Sigmoid colon (tissue), 7 donors: ENCODE data around the gene ASB3. TPM values are rescaled to one million over a fixed set of nuclear protein-coding genes. Genes with fewer than 3 reads are reported as not detected.

Experiments used
- DNase-seq: peaks from one replicate; pipeline ENCODE4 v3.0.0-alpha.2; 2019
- H3K27ac ChIP-seq, 4 donors: fragments of 200-600 bp; sonication (generic); one replicate each; pipeline ENCODE4 v1.5.1; 2016 to 2019; ENCODE audit warnings: mild to moderate bottlenecking in 1 of 4
- H3K27me3 ChIP-seq, 3 donors: fragments of 200-600 bp; sonication (generic); one replicate each; pipeline ENCODE4 v1.5.1; 2019; ENCODE audit warnings: mild to moderate bottlenecking in 1 of 3
- H3K36me3 ChIP-seq, 4 donors: fragments of 200-600 bp; sonication (generic); one replicate each; pipeline ENCODE4 v1.5.1; 2016 to 2019
- H3K4me1 ChIP-seq, 4 donors: fragments of 200-600 bp; sonication (generic); one replicate each; pipeline ENCODE4 v1.5.1; 2017 to 2019
- H3K4me3 ChIP-seq, 4 donors: fragments of 200-600 bp; sonication (generic); one replicate each; pipeline ENCODE4 v1.5.1; 2017 to 2019; ENCODE audit warnings: mild to moderate bottlenecking in 2 of 4, moderate library complexity in 1 of 4
- H3K9me3 ChIP-seq, 4 donors: fragments of 200-600 bp in 3 of 4; sonication (generic) in 3 of 4; one replicate each; pipeline versions ENCODE4 v1.5.1 to v1.6.1; 2013 to 2019
- CTCF ChIP-seq, 4 experiments: fragments of 450-650 bp in 3 of 4; fragments of 200-600 bp in 1 of 4; IDR thresholded peaks; one replicate each; pipeline ENCODE4 v1.5.1; 2016 to 2019; ENCODE audit warnings: antibody characterized with exemption in 4 of 4, mild to moderate bottlenecking in 3 of 4, moderate library complexity in 2 of 4
- EP300 ChIP-seq, 4 donors: sonication (generic); formaldehyde crosslinking; IDR thresholded peaks; one replicate each; pipeline ENCODE4 v1.6.1; 2017; ENCODE audit warnings: antibody characterized with exemption in 4 of 4
- POLR2A ChIP-seq, 2 donors: fragments of 450-650 bp; IDR thresholded peaks; one replicate each; pipeline ENCODE4 v1.6.1; 2016; ENCODE audit warnings: antibody characterized with exemption in 2 of 2, mild to moderate bottlenecking in 2 of 2, moderate library complexity in 2 of 2
- POLR2AphosphoS5 ChIP-seq, 4 donors: sonication (generic); formaldehyde crosslinking; IDR thresholded peaks; one replicate each; pipeline ENCODE4 v1.6.1; 2017; ENCODE audit warnings: antibody characterized with exemption in 4 of 4
- WGBS, 2 donors: extraction: QIAGEN DNeasy Blood & Tissue Kit; methylation state at CpG; one replicate each; pipeline ENCODE4 v1.1.7; 2013; 5-methylcytosine and 5-hydroxymethylcytosine counted together
- intact Hi-C: fragments of 100-400 bp; cut with DNase I; formaldehyde crosslinking; loops from one replicate; pipeline ENCODE4 v1.15.1; 2023
- polyA plus RNA-seq, 3 donors: library from polyadenylated mRNA; stranded (reverse); fragments of 200-250 nt; gene quantifications; one replicate each; pipeline ENCODE4 v1.2.3, GENCODE V29; 2013
- total RNA-seq, 4 donors: library from RNA; depleted of rRNA; stranded (reverse); fragments of >200 nt; gene quantifications; one replicate each; pipeline ENCODE4 v1.1.0, GENCODE V29; 2016
- donor health status: healthy with polysubstance abuse.
- donor health status: Bipolar disorder and iron deficiency.
- donor health status: healthy.

ASB3 gene
- total and polyA plus RNA-seq, 7 donors, result 2.8 to 25.7 (median 14.4) TPM

- no peak for TF ChIP-seq EP300 (IDR thresholded peaks at IDR 0.05)
- no peak for TF ChIP-seq POLR2A (IDR thresholded peaks at IDR 0.05)
- no peak for TF ChIP-seq POLR2AphosphoS5 (IDR thresholded peaks at IDR 0.05)
- no peak for TF ChIP-seq CTCF (IDR thresholded peaks at IDR 0.05)
- no peaks in the 10 kb centered on the region for H3K27me3 ChIP-seq
- H3K36me3 ChIP-seq, result peaks cover 0 to 98% (median 41%) of the 10 kb centered on the region in 4 donors
- no peak overlapping the region for H3K4me3 ChIP-seq
- no peaks in the 10 kb centered on the region for H3K9me3 ChIP-seq
- no peak for DNase-seq
- no peak overlapping the region for H3K27ac ChIP-seq
- 97% methylated on average over 3 of the region's 3 CpGs for WGBS, 2 donors
- H3K4me1 ChIP-seq, result no peaks in the 10 kb centered on the region
- intact Hi-C loops, result no loop called here
Observed at GRCh38 chr2:53811601-53812000, 24.8 kb upstream of the ASB3 start.

- Histone ChIP-seq H3K36me3 (peaks cover 0 to 93% (median 25%) of the 10 kb centered on the region in 4 donors), H3K4me3 (no peak overlapping the region), H3K9me3 (no peaks in the 10 kb centered on the region), H3K27me3 (no peaks in the 10 kb centered on the region), H3K27ac (no peak overlapping the region), H3K4me1 (no peaks in the 10 kb centered on the region)
- no peak for DNase-seq
- intact Hi-C loops, result no loop called here
- 83 to 85% methylated on average over 7 of the region's 7 CpGs for WGBS, 2 donors
- TF ChIP-seq POLR2AphosphoS5 (IDR thresholded peaks at IDR 0.05), result no peak
- TF ChIP-seq CTCF (IDR thresholded peaks at IDR 0.05), result no peak
- TF ChIP-seq EP300 (IDR thresholded peaks at IDR 0.05), result no peak
- TF ChIP-seq POLR2A (IDR thresholded peaks at IDR 0.05), result no peak
Observed at GRCh38 chr2:53802617-53803151, 15.9 kb upstream of the ASB3 start.

- intact Hi-C loops, result no loop called here
- Histone ChIP-seq H3K4me1 (no peaks in the 10 kb centered on the region), H3K27ac (no peak overlapping the region), H3K9me3 (no peaks in the 10 kb centered on the region), H3K27me3 (no peaks in the 10 kb centered on the region), H3K36me3 (peaks cover 0 to 94% (median 23%) of the 10 kb centered on the region in 4 donors), H3K4me3 (no peak overlapping the region)
- no peak for DNase-seq
- TF ChIP-seq EP300 (IDR thresholded peaks at IDR 0.05) (no peak), POLR2A (IDR thresholded peaks at IDR 0.05) (no peak), CTCF (IDR thresholded peaks at IDR 0.05) (no peak), POLR2AphosphoS5 (IDR thresholded peaks at IDR 0.05) (no peak)
Observed at GRCh38 chr2:53801547-53801946, 14.8 kb upstream of the ASB3 start.

- no peak for DNase-seq
- WGBS, 2 donors, result 76 to 84% methylated on average over 3 of the region's 3 CpGs
- intact Hi-C loops, result no loop called here
Observed at GRCh38 chr2:53793821-53794220, 7.1 kb upstream of the ASB3 start.

GRCh38 chr2:53793261-53793660 is 6.5 kb upstream of the ASB3 start:
- 87 to 90% methylated on average over 3 of the region's 3 CpGs for WGBS, 2 donors
- TF ChIP-seq POLR2AphosphoS5 (IDR thresholded peaks at IDR 0.05), result no peak
- no peak for TF ChIP-seq EP300 (IDR thresholded peaks at IDR 0.05)
- TF ChIP-seq POLR2A (IDR thresholded peaks at IDR 0.05), result no peak
- TF ChIP-seq CTCF (IDR thresholded peaks at IDR 0.05), result no peak

More at GRCh38 chr2:53793821-53794220, 7.1 kb upstream of the ASB3 start:
- H3K36me3 ChIP-seq, result peaks cover 0 to 46% (median 28%) of the 10 kb centered on the region in 4 donors
- H3K9me3 ChIP-seq, result no peaks in the 10 kb centered on the region
- H3K4me3 ChIP-seq, result no peak overlapping the region
- TF ChIP-seq POLR2AphosphoS5 (IDR thresholded peaks at IDR 0.05) (no peak), POLR2A (IDR thresholded peaks at IDR 0.05) (no peak), EP300 (IDR thresholded peaks at IDR 0.05) (no peak)
- H3K27me3 ChIP-seq, result no peaks in the 10 kb centered on the region
- peaks cover 0 to 12% (median 2%) of the 10 kb centered on the region in 4 donors for H3K4me1 ChIP-seq
- H3K27ac ChIP-seq, result no peak overlapping the region

More at GRCh38 chr2:53793261-53793660, 6.5 kb upstream of the ASB3 start:
- H3K27me3 ChIP-seq, result no peaks in the 10 kb centered on the region
- no peak overlapping the region for H3K27ac ChIP-seq
- H3K4me1 ChIP-seq, result peaks cover 0 to 18% (median 7%) of the 10 kb centered on the region in 4 donors
- H3K9me3 ChIP-seq, result no peaks in the 10 kb centered on the region
- intact Hi-C loops, result no loop called here
- H3K36me3 ChIP-seq, result peaks cover 0 to 41% (median 25%) of the 10 kb centered on the region in 4 donors
- no peak for DNase-seq
- H3K4me3 ChIP-seq, result no peak overlapping the region
